Mucosa of stomach (tissue), 1 donor: ENCODE results near the gene SLC45A1.

Source experiments
- H3K27me3 ChIP-seq: one replicate; pipeline ENCODE4 v1.7.0; 2013; ENCODE audit warnings: mild to moderate bottlenecking, low read length; ENCODE audit not compliant: control insufficient read depth, insufficient read depth
- H3K36me3 ChIP-seq: one replicate; pipeline ENCODE4 v1.7.0; 2013; ENCODE audit warnings: low read length; ENCODE audit not compliant: control insufficient read depth, insufficient read depth
- H3K4me1 ChIP-seq: one replicate; pipeline ENCODE4 v1.7.0; 2013; ENCODE audit warnings: mild to moderate bottlenecking, low read length; ENCODE audit not compliant: control insufficient read depth, insufficient read depth
- H3K4me3 ChIP-seq: one replicate; pipeline ENCODE4 v1.7.0; 2013; ENCODE audit warnings: low read length
- H3K9ac ChIP-seq: one replicate; pipeline ENCODE4 v1.7.0; 2013; ENCODE audit warnings: mild to moderate bottlenecking, low read length, moderate library complexity
- H3K9me3 ChIP-seq: one replicate; pipeline ENCODE4 v1.7.0; 2013; ENCODE audit warnings: mild to moderate bottlenecking, low read length, moderate library complexity; ENCODE audit not compliant: control insufficient read depth
- donor health status: Pancreatic carcinoma.

The SLC45A1 gene

GRCh38 chr1:8330271-8331125 is 12.6 kb downstream of the SLC45A1 start:
- Histone ChIP-seq H3K9me3 (no peaks in the 10 kb centered on the region), H3K4me1 (no peaks in the 10 kb centered on the region), H3K27me3 (no peaks in the 10 kb centered on the region), H3K36me3 (no peaks in the 10 kb centered on the region), H3K9ac (no peak overlapping the region), H3K4me3 (no peak overlapping the region)

GRCh38 chr1:8332806-8333205 is 14.9 kb downstream of the SLC45A1 start:
- H3K4me1 ChIP-seq, result no peaks in the 10 kb centered on the region
- no peaks in the 10 kb centered on the region for H3K9me3 ChIP-seq
- no peak overlapping the region for H3K9ac ChIP-seq
- no peak overlapping the region for H3K4me3 ChIP-seq
- no peaks in the 10 kb centered on the region for H3K27me3 ChIP-seq
- no peaks in the 10 kb centered on the region for H3K36me3 ChIP-seq

GRCh38 chr1:8333246-8333987 is 15.5 kb downstream of the SLC45A1 start:
- no peaks in the 10 kb centered on the region for H3K36me3 ChIP-seq

GRCh38 chr1:8334106-8334851 is 16.4 kb downstream of the SLC45A1 start:
- H3K9me3 ChIP-seq, result no peaks in the 10 kb centered on the region
- H3K27me3 ChIP-seq, result no peaks in the 10 kb centered on the region
- no peaks in the 10 kb centered on the region for H3K36me3 ChIP-seq
- H3K9ac ChIP-seq, result no peak overlapping the region
- no peaks in the 10 kb centered on the region for H3K4me1 ChIP-seq
- no peak overlapping the region for H3K4me3 ChIP-seq

More at GRCh38 chr1:8333246-8333987, 15.5 kb downstream of the SLC45A1 start:
- Histone ChIP-seq H3K9ac (no peak overlapping the region), H3K4me1 (no peaks in the 10 kb centered on the region), H3K9me3 (no peaks in the 10 kb centered on the region), H3K4me3 (no peak overlapping the region), H3K27me3 (no peaks in the 10 kb centered on the region)

- no peak overlapping the region for H3K4me3 ChIP-seq
- no peak overlapping the region for H3K9ac ChIP-seq
- H3K9me3 ChIP-seq, result no peaks in the 10 kb centered on the region
- no peaks in the 10 kb centered on the region for H3K36me3 ChIP-seq
- H3K4me1 ChIP-seq, result no peaks in the 10 kb centered on the region
- no peaks in the 10 kb centered on the region for H3K27me3 ChIP-seq
Measured at GRCh38 chr1:8335246-8335645, 17.3 kb downstream of the SLC45A1 start.

- Histone ChIP-seq H3K36me3 (no peaks in the 10 kb centered on the region), H3K4me1 (peaks cover 1% of the 10 kb centered on the region), H3K27me3 (no peaks in the 10 kb centered on the region), H3K9ac (no peak overlapping the region), H3K9me3 (no peaks in the 10 kb centered on the region), H3K4me3 (no peak overlapping the region)
Measured at GRCh38 chr1:8337776-8338525, 20.0 kb downstream of the SLC45A1 start.

GRCh38 chr1:8338526-8339202 is 20.8 kb downstream of the SLC45A1 start:
- H3K4me3 ChIP-seq, result no peak overlapping the region
- no peak overlapping the region for H3K9ac ChIP-seq
- no peaks in the 10 kb centered on the region for H3K27me3 ChIP-seq
- no peaks in the 10 kb centered on the region for H3K36me3 ChIP-seq
- H3K9me3 ChIP-seq, result no peaks in the 10 kb centered on the region
- H3K4me1 ChIP-seq, result peaks cover 5% of the 10 kb centered on the region

- Histone ChIP-seq H3K36me3 (no peaks in the 10 kb centered on the region), H3K9me3 (no peaks in the 10 kb centered on the region), H3K9ac (no peak overlapping the region)
Measured at GRCh38 chr1:8339203-8339600, 21.3 kb downstream of the SLC45A1 start.

GRCh38 chr1:8340448-8340847 is 22.5 kb downstream of the SLC45A1 start:
- H3K36me3 ChIP-seq, result no peaks in the 10 kb centered on the region
- no peak overlapping the region for H3K9ac ChIP-seq
- H3K27me3 ChIP-seq, result no peaks in the 10 kb centered on the region
- H3K4me1 ChIP-seq, result peaks cover 10% of the 10 kb centered on the region
- H3K9me3 ChIP-seq, result no peaks in the 10 kb centered on the region
- no peak overlapping the region for H3K4me3 ChIP-seq

More at GRCh38 chr1:8339203-8339600, 21.3 kb downstream of the SLC45A1 start:
- Histone ChIP-seq H3K27me3 (no peaks in the 10 kb centered on the region), H3K4me1 (peaks cover 10% of the 10 kb centered on the region), H3K4me3 (no peak overlapping the region)

- no peak overlapping the region for H3K9ac ChIP-seq
- no peaks in the 10 kb centered on the region for H3K9me3 ChIP-seq
- H3K36me3 ChIP-seq, result no peaks in the 10 kb centered on the region
Measured at GRCh38 chr1:8342325-8342724, 24.4 kb downstream of the SLC45A1 start.

GRCh38 chr1:8343044-8343443 is 25.1 kb downstream of the SLC45A1 start:
- H3K9me3 ChIP-seq, result no peaks in the 10 kb centered on the region
- no peaks in the 10 kb centered on the region for H3K36me3 ChIP-seq
- H3K27me3 ChIP-seq, result peaks cover 2% of the 10 kb centered on the region
- H3K4me1 ChIP-seq, result peaks cover 10% of the 10 kb centered on the region
- H3K4me3 ChIP-seq, result no peak overlapping the region
- H3K9ac ChIP-seq, result no peak overlapping the region

More at GRCh38 chr1:8342325-8342724, 24.4 kb downstream of the SLC45A1 start:
- Histone ChIP-seq H3K27me3 (no peaks in the 10 kb centered on the region), H3K4me1 (peaks cover 10% of the 10 kb centered on the region), H3K4me3 (no peak overlapping the region)
